Gastrocnemius medialis (tissue), 4 donors: ENCODE results near the gene CHRM2. TPM values are rescaled to one million over a fixed set of nuclear protein-coding genes. Genes with fewer than 3 reads are reported as not detected.

Experiments
- ATAC-seq, 2 donors: fragments of 150-250 bp; one replicate each; pipeline ENCODE4 v1.9.1; 2016
- DNase-seq, 2 donors: peaks; one replicate each; pipeline ENCODE4 v3.0.0-alpha.2; 2019
- H3K27ac ChIP-seq, 4 donors: fragments of 200-600 bp; sonication (generic); 1 replicate in 1 of 4; 2 replicates in 3 of 4; pipeline ENCODE4 v1.5.1; 2016 to 2018; ENCODE audit warnings: mild to moderate bottlenecking in 2 of 4, moderate library complexity in 1 of 4
- H3K27me3 ChIP-seq, 3 donors: fragments of 200-600 bp; sonication (generic) in 2 of 3; 1 replicate in 1 of 3; 2 replicates in 2 of 3; pipeline versions ENCODE4 v1.5.1 to v1.6.0; 2016 to 2019; ENCODE audit warnings: mild to moderate bottlenecking in 1 of 3, moderate library complexity in 1 of 3
- H3K36me3 ChIP-seq, 2 donors: fragments of 200-600 bp; sonication (generic) in 1 of 2; one replicate each; pipeline ENCODE4 v1.5.1; 2017 to 2018
- H3K4me1 ChIP-seq, 2 donors: fragments of 200-600 bp; sonication (generic) in 1 of 2; one replicate each; pipeline ENCODE4 v1.5.1; 2016 to 2017; ENCODE audit warnings: mild to moderate bottlenecking in 2 of 2
- H3K4me3 ChIP-seq, 4 donors: fragments of 200-600 bp; sonication (generic) in 3 of 4; 1 replicate in 1 of 4; 2 replicates in 3 of 4; pipeline ENCODE4 v1.5.1; 2016 to 2019; ENCODE audit warnings: mild to moderate bottlenecking in 2 of 4
- H3K9me3 ChIP-seq, 3 donors: fragments of 200-600 bp; sonication (generic) in 2 of 3; 1 replicate in 1 of 3; 2 replicates in 2 of 3; pipeline ENCODE4 v1.5.1; 2016 to 2019
- CTCF ChIP-seq, 5 experiments: fragments of 450-650 bp in 3 of 5; fragments of 200-600 bp in 2 of 5; sonication (generic) in 2 of 5; IDR thresholded peaks in 4 of 5; conservative IDR thresholded peaks in 1 of 5; 1 replicate in 4 of 5; 2 replicates in 1 of 5; pipeline ENCODE4 v1.5.1; 2016 to 2019; ENCODE audit warnings: antibody characterized with exemption in 5 of 5, mild to moderate bottlenecking in 3 of 5, moderate library complexity in 3 of 5
- POLR2A ChIP-seq, 2 donors: fragments of 450-650 bp; IDR thresholded peaks; one replicate each; pipeline ENCODE4 v1.6.1; 2017; ENCODE audit warnings: antibody characterized with exemption in 2 of 2, mild to moderate bottlenecking in 2 of 2, moderate library complexity in 2 of 2
- in situ Hi-C, 4 donors: fragments of 200-750 bp; cut with MboI; loops; one replicate each; pipeline versions ENCODE4 v1.15.0 to v1.8.0; 2017; ENCODE audit warnings: low sequenced_read_pairs in 4 of 4
- intact Hi-C: fragments of 100-400 bp; cut with DNase I; formaldehyde crosslinking; loops from one replicate; pipeline ENCODE4 v1.15.1; 2023; ENCODE audit warnings: low total_unique reads
- total RNA-seq, 4 donors: library from RNA; depleted of rRNA; stranded (reverse); fragments of >200 nt; gene quantifications; one replicate each; pipeline versions ENCODE4 v1.1.0 to v1.2.3, GENCODE V29; 2016

The CHRM2 gene
- total RNA-seq, 4 donors from 2014 or later = not detected

- intact Hi-C loops = no loop called here
- in situ Hi-C loops = loop anchor here in 1 of 4 donors (25.0 kb wide), 1 partner anchor 104 kb away; no protein-coding TSS in a partner anchor
Observed at GRCh38 chr7:136940917-136941316, 72.5 kb downstream of the CHRM2 start.

GRCh38 chr7:136941816-136942215 lies 73.4 kb downstream of the CHRM2 start:
- ATAC-seq = no peak
- Histone ChIP-seq H3K9me3 (no peaks in the 10 kb centered on the region), H3K27ac (no peak overlapping the region), H3K4me3 (no peak overlapping the region), H3K36me3 (no peaks in the 10 kb centered on the region), H3K27me3 (no peaks in the 10 kb centered on the region), H3K4me1 (no peaks in the 10 kb centered on the region)
- in situ Hi-C loops (loop anchor here in 1 of 4 donors (25.0 kb wide), 1 partner anchor 105 kb away; no protein-coding TSS in a partner anchor), intact Hi-C loops (no loop called here)
- no peak for DNase-seq
- TF ChIP-seq CTCF (IDR thresholded peaks at IDR 0.05 in 4 of 5, conservative IDR thresholded peaks at IDR 0.05 in 1 of 5) = no peak
- no peak for TF ChIP-seq POLR2A (IDR thresholded peaks at IDR 0.05)

More at GRCh38 chr7:136940917-136941316, 72.5 kb downstream of the CHRM2 start:
- TF ChIP-seq CTCF (IDR thresholded peaks at IDR 0.05 in 4 of 5, conservative IDR thresholded peaks at IDR 0.05 in 1 of 5) (no peak), POLR2A (IDR thresholded peaks at IDR 0.05) (no peak)
- H3K4me3 ChIP-seq = no peak overlapping the region
- no peaks in the 10 kb centered on the region for H3K36me3 ChIP-seq
- H3K27me3 ChIP-seq = no peaks in the 10 kb centered on the region
- H3K9me3 ChIP-seq = no peaks in the 10 kb centered on the region
- no peaks in the 10 kb centered on the region for H3K4me1 ChIP-seq
- no peak for DNase-seq
- H3K27ac ChIP-seq = no peak overlapping the region
- no peak for ATAC-seq

DNA sequence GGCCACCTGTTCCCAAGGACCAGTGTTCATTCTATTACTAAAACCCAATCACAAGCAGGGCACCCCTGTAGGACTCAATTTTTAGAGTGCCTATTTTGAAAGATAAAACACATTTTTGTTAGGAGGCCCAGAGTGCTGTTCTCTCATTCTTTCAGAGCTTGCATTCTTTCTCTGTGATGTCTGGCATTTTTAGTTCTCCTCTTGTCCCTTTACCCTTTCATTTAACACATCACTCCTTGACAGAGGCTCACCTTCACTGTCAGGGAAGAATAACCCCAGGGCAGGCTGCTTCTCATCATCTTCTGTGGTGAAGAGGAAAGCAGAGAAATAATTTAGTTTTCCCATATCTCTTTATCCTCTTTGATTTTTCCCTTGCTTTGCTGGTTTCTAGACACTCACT lies 73.9 kb downstream of the CHRM2 start:
- intact Hi-C loops = no loop called here
- no peak overlapping the region for H3K4me3 ChIP-seq
- TF ChIP-seq CTCF (IDR thresholded peaks at IDR 0.05 in 4 of 5, conservative IDR thresholded peaks at IDR 0.05 in 1 of 5) = no peak
- TF ChIP-seq POLR2A (IDR thresholded peaks at IDR 0.05) = no peak
- DNase-seq (no peak), ATAC-seq (no peak)
- no peaks in the 10 kb centered on the region for H3K36me3 ChIP-seq
- H3K27ac ChIP-seq = no peak overlapping the region
- H3K9me3 ChIP-seq = no peaks in the 10 kb centered on the region
- H3K27me3 ChIP-seq = no peaks in the 10 kb centered on the region
- in situ Hi-C loops = loop anchor here in 1 of 4 donors (25.0 kb wide), 1 partner anchor 105 kb away; no protein-coding TSS in a partner anchor
- no peaks in the 10 kb centered on the region for H3K4me1 ChIP-seq

GRCh38 chr7:136942994-136943393 lies 74.5 kb downstream of the CHRM2 start:
- in situ Hi-C loops (loop anchor here in 1 of 4 donors (25.0 kb wide), 1 partner anchor 106 kb away; no protein-coding TSS in a partner anchor), intact Hi-C loops (no loop called here)
- no peaks in the 10 kb centered on the region for H3K36me3 ChIP-seq
- no peaks in the 10 kb centered on the region for H3K9me3 ChIP-seq
- no peak for TF ChIP-seq POLR2A (IDR thresholded peaks at IDR 0.05)
- no peak for TF ChIP-seq CTCF (IDR thresholded peaks at IDR 0.05 in 4 of 5, conservative IDR thresholded peaks at IDR 0.05 in 1 of 5)
- no peaks in the 10 kb centered on the region for H3K27me3 ChIP-seq
- no peak overlapping the region for H3K27ac ChIP-seq
- ATAC-seq = no peak
- H3K4me1 ChIP-seq = no peaks in the 10 kb centered on the region
- no peak for DNase-seq
- no peak overlapping the region for H3K4me3 ChIP-seq

DNA sequence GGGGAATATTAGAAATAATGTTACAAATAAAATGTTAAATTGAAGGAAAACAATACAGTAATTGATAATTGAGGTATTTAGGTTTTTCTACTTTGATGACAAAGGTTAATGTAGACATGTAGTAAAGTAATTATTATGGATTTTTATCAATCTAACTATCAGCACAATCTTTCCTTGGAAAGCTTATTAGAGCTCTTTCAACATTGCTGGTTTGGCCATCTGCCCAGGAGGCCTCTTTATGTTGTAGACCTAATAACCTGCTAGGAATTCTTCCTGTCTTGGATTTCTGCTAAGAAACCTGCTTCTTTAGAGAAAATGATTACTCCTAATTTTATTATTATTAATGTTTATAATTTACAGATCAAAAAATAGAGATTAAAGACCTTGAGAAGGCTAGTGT lies 78.9 kb downstream of the CHRM2 start:
- in situ Hi-C loops (loop anchor here in 1 of 4 donors (25.0 kb wide), 1 partner anchor 110 kb away; no protein-coding TSS in a partner anchor), intact Hi-C loops (no loop called here)
- TF ChIP-seq POLR2A (IDR thresholded peaks at IDR 0.05) = no peak
- no peak for TF ChIP-seq CTCF (IDR thresholded peaks at IDR 0.05 in 4 of 5, conservative IDR thresholded peaks at IDR 0.05 in 1 of 5)
- Histone ChIP-seq H3K27me3 (no peaks in the 10 kb centered on the region), H3K9me3 (no peaks in the 10 kb centered on the region), H3K27ac (no peak overlapping the region), H3K4me3 (no peak overlapping the region), H3K4me1 (no peaks in the 10 kb centered on the region), H3K36me3 (no peaks in the 10 kb centered on the region)
- DNase-seq = no peak
- ATAC-seq = no peak
